ENCODE data around the gene THBD.

THBD gene

DNA sequence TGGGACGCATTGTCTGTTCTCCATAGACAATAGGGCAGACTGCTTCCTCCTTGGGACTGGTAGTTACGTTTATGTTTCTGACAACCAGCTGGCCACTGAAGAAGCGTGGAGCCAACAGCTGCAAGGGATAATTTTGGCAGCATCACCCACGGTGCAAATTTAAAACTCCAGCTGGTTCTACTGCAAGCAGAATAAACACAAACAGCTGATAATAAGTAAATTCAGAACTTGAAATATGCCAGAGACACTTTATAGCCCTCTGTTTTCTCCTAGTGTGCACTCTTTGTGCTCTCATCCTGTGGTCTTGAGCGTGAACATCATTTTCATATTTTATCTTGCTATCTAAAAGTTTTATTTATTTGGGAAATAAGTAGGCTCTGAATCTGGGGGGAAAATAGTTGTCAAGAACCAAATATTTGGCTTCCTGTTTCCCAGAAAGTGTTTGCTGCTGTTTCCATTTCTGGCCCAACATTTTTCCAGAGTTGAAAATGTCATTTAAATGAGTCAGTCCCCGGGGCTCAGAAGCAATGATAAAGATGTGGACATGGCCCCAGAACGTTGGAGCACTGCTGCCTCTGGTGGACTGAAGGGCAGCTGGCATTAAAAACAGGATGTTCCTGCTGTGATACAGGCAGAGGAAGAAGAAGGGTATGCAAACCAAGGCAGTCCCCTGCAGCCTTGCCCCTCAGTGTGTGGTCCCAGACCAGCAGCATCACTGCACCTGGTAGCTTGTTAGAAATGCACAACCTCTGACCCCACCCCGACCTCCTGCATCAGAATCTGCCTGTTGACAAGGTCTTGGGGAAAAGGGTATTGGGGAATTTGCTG is 12.5 kb upstream of the THBD start:
- DNase-seq (ENCODE audit: low read depth in 2 of 2) = no peak

DNA sequence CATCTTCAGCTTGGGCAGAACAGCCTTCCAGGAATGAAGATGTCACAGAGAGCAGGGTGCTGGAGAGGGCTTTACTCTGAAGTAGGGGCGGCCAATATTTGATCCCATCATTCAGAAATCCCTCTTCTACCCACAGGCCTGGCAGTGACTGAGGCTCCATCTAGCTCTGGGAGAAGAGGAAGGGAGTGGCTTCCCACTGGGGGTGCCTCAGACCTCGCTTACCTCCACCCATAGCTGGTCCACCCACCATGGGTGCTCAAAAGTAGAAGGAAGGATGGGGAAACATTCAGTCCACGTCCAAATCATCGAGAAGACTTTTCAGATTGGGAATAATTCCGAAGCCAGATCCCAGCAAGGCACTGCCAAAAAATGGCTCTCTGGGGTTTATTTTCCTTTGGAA is 11.8 kb upstream of the THBD start:
- DNase-seq (ENCODE audit: low read depth in 2 of 2) = no peak

DNA sequence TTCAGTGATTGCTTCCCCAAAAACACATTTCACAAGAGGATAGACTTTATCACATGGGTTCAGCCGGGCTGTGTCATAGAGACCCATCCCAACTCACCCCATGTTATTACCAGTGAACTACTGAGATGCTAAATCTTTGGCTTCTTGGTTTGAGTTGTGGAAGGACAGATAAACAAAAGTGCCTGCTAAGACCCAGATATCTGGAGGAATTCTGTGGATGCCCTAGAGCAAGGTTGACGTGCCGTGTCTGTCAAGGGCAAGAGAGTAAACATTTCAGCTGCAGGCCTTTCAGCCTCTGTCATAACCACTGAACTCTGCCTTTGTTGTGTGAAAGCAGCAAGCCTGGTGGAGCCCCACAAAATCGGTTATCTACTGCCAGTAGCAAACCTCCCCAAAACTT is 11.2 kb upstream of the THBD start:
- DNase-seq (ENCODE audit: low read depth in 2 of 2) = no peak

DNA sequence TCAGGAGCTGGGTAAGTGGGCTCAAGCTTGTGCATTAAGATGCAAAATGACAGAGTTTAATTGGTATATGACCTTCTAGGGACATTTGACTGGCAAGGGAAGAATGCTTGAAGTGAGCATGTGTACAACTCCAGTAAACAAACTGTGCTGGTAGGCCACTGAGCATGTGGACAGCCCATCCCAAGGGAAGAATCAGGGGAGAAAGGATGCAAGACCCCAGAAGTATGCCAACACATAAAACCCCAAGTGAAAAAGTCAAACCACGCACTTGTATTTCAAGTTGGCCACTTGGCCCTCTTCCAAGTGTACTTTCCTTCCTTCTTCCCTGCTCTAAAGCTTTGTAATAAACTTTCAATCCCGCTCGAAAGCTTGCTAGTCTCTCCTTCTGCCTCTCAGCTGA is 10.4 kb upstream of the THBD start:
- DNase-seq (ENCODE audit: low read depth in 2 of 2) = no peak

DNA sequence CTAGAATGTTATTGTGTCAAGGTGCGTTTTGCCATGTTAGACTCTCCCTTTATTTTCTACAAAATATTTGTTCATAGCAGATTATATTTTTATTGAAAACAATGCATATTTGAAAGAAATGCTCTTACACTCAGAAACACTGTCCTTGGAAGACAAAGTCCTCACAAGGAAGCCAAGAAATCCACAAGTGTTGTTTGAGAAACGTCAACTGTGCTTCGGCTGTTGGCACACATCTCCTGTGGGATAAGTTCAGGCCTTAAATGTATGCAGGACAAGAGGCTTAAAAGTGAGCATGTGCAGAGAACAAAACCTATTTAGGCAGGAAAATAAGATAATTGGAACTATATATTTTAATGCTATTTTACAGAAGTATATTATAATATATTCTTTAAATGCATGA is 9.5 kb upstream of the THBD start:
- no peak for DNase-seq (ENCODE audit: low read depth in 2 of 2)

DNA sequence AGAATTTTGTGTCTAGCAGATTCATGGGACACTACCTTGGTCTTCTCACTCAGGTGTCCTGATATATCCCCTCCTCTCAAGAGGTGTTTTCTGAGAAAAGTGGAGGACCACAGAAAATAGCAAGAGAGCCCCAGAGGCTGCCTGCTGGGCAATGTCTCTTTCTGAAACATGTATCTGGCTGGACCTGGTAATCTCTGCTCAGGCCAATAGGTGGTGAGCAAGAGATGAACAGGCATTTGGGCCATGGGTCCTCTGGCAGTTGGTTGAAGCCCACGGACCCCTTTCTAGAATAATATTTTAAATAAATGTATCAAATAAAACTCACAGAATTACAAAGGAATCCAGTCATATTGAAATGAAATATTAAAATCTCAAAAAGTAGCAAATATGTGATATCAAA is 8.8 kb upstream of the THBD start:
- no peak for DNase-seq (ENCODE audit: low read depth in 2 of 2)

DNA sequence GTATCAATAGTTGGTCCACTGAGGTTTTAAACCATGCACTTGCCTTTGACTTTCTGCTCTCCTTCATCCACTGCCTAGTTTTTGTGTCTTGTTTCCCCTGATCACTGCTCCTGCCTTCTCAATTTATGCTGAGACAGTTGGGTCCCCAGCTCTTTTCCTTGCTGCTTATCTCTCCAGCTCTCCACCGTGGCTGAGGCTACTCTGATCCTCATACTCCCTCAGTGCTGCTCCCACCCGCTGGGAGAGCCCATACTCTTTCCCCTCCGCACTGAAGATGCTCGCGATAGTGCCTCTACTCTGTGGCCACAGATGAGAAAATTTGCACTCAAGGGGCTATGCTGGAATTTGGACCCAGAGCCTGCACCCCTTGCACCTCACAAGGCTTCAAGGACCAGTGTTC is 3.4 kb upstream of the THBD start:
- no peak for DNase-seq (ENCODE audit: low read depth in 2 of 2)

DNA sequence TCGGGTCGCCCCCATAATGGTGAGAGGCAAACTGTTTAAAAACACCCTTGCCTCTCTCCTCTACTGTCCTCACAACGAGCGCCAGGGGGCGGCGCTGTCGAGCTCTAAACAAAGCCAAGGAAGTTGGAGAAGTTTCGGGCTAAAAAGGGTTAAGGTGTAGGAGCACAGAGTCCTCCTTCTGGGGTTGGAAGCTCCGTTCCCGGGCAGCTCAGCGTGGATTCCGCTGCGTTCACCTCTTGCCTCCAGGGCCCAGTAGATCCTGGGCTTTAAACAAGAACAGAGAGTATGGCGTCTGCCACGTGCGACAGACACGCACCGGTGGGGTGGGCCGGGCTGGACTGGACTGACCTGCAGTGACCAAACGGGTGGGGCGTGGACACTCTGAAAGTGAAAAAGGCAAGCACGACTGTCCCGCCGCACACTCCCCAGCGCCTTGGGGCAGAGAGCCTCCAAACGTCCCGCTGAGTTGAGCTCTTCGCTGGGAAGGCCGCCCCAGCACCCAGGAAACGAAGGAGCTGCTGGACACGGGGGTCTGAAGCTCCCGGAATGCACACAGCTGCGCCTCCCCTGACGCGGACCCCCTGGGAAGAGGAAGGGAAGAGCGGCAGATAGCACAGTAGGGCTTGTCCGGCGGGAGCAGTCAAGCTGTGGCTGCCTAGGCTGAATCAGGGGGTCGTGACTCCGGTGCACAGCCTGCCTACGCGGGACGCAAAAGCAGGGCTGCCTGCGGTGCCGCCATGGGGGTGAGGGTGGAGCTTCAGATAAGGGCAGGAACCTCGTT is 1.6 kb upstream of the THBD start:
- peak in 1 of 2 donors; percentile 32 for DNase-seq (ENCODE audit: low read depth in 2 of 2)

DNA sequence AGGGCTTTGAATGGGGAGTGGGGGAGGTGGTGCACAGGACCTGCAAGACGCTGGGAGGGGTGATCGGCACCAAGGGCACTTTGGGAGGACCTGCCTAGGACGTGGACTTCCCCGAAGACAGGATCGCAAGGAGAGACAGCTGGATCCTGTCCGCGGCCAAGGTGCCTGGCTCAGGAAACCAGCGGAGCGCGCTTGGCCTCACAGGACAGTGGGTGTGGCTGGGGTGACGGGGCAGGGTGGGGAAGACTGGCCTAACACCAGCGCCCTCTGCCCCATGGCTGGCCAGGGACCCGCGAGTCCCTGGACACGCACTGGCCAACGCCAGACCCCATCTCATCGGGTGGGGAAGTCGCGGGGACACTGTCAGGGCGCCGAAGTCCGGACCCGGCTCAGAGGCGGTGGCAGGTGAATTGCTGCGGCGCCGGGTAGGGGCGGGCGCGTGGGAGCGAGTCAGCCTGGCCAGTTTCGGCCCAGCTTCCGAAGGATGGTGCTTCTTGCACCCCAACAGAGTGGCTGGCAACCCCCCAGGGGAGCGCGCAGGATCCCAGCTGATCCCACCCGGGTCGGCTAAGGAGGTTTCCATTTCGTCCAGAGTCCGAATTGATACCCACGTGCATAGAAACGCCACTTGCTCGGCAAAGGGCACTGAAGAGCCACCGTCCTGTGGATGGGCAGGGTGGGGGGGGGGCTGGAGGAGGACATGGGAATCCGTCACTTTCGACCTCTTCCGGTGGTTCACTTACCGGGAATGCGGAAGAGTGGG is 785 bp upstream of the THBD start:
- no peak for DNase-seq (ENCODE audit: low read depth in 2 of 2)

DNA sequence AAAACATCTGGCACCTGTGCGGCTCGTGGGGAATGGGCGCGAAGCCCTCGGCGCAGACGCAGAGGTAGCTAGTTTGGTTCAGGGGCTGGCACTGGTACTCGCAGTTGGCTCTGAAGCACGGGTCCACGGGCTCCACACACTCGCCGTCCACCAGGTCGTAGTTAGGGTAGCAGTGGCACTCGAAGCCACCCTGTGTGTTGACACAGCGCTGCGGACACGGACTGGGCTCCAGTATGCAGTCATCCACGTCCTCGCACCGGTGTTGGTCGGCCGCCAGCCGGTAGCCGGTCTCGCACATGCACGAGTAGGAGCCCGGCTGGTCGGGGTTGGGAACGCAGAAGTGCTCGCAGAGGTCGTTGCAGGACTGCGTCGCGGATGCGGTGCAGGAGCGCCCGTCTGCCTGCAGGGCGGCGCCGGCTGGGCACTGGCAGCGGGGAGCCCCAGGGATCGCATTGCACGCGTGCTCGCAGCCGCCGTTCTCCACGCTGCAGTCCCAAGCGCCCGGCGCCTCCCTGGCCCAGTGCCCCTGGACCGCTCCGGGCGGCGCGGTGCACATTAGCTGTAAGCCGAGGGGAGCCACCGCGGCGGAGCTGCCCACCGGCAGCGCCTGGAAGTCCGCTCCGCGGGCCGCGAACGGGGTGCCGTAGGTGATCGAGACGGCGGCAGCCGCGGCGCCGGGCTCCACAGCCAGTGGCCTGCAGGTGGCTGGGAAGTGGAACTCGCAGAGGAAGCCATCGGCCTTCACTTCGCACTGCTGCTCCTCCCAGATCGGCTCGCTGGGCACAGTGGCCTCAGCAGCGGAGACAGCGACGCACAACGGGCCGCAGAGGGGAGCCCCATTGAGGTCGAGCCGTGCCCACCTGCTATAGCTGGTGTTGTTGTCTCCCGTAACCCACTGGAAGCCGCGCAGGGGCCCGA is 930 bp downstream of the THBD start:
- DNase-seq (ENCODE audit: low read depth in 2 of 2) = no peak

DNA sequence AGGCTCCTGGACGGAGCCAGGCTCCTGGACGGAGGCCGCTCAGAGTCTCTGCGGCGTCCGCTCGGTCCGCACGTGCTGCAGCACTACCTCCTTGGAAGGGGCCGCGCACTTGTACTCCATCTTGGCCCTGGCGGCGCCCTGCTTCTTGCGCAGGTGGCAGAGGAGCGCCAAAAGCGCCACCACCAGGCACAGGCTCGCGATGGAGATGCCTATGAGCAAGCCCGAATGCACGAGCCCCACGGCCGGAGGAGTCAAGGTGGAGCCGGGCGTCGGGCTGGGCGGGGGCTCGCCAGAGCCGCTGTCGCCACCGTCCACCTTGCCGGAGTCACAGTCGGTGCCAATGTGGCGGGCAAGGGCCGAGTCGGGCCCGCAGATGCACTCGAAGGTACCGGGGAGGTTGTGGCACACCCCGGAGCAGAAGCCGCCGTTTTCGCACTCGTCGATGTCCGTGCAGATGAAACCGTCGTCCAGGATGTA is 1.7 kb downstream of the THBD start:
- DNase-seq (ENCODE audit: low read depth in 2 of 2) = no peak

DNA sequence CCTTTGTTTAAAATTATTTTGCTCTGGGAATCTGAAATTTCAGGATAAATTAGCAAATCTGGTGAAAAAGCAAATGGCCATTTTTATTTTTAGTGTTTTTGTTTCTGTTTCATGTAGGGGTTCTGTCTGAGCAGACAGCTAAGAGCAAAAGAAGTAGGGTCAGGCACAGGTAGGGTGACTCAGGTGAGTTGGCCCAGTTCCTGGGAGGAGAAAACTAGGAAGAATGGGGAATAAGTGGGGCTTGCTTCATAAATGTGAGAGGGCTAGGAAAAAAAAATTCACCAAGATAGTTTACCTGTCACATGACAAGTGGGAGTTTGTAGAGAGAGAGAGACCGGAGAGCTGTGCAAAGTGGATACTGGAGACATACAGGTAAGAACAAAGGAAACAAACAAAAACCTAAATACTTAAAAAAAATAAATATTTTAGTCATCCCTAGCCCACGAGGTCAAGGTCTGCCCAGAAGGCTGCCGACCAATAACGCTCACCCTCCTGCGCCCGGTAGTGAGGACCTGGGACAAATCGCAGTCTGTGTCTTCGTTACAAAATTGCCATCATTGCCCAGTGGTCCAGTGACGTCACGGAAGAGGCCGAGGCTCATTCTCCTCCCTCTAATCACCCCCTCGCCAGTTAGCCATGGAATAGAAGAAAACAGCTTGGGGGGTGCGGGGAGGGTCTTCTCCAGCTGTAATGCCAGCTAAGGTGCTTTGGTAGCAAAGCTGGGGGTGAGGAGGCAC is 2.3 kb downstream of the THBD start:
- no peak for DNase-seq (ENCODE audit: low read depth in 2 of 2)

DNA sequence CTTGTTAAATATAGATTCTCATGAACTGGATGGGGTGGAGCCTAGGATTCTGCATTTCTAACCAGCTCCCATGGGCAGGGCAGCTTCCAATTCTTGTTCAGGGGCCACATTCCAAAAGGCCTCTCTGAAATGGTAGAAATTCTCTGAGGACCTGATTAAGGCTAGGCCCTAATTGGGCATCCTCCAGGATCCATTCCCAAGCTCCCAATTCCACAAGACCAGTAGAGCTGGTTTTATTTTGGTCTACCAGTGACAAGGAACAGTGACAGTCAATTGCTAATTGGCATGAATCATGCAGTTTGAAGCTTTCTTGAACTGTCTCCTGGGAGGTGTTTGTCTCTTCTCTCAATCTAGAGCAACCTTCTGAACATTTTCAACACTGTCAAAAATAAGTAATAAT is 3.0 kb downstream of the THBD start:
- DNase-seq (ENCODE audit: low read depth in 2 of 2) = no peak

DNA sequence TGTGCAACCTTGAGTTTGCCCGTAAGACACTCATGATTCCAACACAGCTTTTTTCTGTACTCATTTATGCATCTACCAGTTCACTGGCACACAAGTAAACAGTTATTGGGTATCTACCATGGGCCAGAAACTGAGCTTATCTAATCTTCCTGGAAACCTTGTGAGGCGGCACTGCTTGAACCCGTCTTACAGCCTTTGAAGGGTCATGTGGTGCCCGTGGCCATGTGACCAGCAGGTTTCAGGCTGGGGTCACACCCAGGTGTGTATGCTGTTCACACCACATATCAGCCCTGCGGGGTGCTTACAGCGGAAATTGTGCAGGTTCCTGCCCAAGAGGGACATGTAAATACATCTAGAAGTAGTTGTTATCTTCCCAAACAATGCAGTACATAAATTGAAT is 6.1 kb downstream of the THBD start:
- DNase-seq (ENCODE audit: low read depth in 2 of 2) = no peak

DNA sequence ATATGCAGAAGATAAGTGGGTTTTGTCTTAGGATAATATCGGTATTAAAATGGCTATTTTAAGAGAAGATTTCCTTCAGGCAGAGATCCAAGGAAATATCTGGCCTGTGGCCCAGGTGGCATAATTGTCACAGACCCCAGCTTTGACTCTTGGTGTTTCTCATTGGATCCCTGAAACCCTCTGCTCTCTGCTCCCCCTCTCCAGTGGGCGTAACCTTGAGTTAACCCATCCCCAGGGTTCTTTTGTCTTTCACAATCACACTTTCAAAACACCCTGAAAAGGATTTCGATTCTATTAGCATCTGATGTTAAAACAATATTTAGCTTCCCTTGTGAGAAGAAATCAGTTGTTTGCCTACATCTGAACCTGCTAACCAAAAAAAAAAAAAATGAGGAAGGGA is 7.2 kb downstream of the THBD start:
- no peak for DNase-seq (ENCODE audit: low read depth in 2 of 2)

DNA sequence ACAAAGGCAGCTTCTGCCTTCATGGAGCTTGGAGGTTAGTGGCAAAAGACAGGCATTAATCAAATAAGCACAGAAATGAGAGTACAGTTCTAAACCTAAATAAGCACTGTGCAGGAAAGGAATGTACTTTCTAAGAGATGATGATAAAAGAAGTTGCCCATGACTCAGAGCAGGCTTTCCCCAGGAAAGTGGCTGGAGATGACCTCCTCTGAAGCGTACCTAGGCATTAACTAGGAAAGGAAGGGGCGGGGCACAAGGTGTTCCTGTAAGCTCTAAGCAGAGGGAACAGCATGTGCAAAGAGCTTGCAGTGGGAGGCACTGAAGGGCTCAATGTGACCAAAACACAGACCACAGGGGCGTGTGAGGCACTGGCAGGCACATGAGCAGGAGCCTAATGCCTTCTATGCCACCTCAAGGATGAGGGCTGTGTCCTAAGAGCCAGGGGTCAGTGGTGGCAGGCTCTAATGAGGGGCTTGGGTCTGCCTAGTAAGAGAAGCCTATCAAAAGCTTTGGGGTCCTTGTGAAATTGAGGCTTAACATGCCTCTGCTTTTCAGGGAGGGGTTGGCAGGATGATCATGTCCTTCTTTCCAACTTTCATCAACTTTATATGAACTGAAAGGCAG is 9.5 kb downstream of the THBD start:
- no peak for DNase-seq (ENCODE audit: low read depth in 2 of 2)

DNA sequence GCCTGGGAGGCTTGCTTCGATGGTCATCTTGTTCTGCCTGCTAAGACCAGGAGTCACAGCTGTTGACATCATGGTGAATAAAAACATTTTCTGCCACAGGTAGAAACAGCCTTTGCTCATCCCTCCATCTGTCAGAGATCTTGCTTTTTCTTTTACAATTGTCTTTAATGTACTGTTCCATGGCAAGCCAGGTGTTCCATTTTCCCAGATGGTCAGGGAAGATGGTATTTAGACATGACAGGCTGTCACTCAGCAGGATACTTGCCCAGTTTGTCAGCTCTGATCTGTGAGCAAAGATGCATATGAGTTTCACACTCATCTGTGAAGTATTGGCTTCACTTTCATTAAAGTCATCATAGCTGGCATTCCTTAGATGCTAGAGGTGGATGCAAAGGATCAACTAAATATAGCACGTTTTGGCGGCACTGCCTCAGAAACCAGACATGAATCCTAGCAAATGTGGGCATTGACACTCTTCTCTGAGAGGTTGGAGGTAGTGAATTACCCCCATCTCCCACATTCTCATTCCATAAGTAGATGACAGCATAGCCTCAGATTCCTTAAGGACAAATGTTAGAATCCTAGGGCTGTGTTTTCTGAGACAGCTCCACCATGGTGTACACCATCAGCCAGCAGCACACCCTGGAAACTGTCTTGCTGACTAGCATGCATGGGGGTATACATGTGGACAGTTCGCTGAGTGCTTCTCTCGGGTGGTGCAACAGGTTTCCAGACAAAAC is 10.2 kb downstream of the THBD start:
- no peak for DNase-seq (ENCODE audit: low read depth in 2 of 2)

DNA sequence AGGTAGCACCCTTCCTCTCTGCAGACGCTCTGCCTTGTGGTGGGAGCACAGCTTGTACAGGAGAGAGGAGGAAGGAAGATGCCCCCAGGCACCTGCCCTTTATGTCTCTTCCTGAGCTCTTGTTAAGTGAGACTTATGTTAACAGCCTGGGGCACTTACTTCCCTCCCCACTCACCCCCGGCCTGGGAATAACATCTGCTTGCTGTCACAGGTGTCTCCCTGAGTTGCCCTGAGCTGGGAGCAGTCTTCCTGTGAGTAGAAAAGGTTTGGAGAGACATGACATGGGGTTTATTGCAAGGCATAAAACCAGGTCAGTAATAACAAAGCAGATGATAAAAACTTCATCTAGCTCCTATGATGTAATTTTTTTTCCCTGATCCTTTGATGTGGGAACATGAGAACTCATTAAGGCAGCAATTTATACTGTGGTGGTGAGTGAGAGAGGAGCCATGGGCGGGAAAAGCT is 12.4 kb downstream of the THBD start:
- no peak for DNase-seq (ENCODE audit: low read depth in 2 of 2)

DNA sequence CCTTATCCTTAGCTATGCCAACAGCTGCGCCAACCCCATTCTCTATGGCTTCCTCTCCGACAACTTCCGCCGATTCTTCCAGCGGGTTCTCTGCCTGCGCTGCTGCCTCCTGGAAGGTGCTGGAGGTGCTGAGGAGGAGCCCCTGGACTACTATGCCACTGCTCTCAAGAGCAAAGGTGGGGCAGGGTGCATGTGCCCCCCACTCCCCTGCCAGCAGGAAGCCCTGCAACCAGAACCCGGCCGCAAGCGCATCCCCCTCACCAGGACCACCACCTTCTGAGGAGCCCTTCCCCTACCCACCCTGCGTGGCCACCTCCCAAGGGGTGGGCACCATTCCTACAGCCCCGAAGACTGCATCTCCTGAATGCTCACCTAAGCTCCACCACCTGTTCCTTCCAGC is 13.1 kb downstream of the THBD start:
- DNase-seq (ENCODE audit: low read depth in 2 of 2) = no peak

Measured in stimulated activated CD4-positive, alpha-beta T cell treated with anti-CD3 and anti-CD28 coated beads, Interleukin-15, amount 100 ng/mL, for 48 hours (primary cell).